Measurements from ENCODE around the gene PDCL3. TPM values are rescaled to one million over a fixed set of nuclear protein-coding genes. Genes with fewer than 3 reads are reported as not detected.

The PDCL3 gene
- total RNA-seq, 2 experiments from 2014 or later: 10.6 to 21.7 TPM

DNA sequence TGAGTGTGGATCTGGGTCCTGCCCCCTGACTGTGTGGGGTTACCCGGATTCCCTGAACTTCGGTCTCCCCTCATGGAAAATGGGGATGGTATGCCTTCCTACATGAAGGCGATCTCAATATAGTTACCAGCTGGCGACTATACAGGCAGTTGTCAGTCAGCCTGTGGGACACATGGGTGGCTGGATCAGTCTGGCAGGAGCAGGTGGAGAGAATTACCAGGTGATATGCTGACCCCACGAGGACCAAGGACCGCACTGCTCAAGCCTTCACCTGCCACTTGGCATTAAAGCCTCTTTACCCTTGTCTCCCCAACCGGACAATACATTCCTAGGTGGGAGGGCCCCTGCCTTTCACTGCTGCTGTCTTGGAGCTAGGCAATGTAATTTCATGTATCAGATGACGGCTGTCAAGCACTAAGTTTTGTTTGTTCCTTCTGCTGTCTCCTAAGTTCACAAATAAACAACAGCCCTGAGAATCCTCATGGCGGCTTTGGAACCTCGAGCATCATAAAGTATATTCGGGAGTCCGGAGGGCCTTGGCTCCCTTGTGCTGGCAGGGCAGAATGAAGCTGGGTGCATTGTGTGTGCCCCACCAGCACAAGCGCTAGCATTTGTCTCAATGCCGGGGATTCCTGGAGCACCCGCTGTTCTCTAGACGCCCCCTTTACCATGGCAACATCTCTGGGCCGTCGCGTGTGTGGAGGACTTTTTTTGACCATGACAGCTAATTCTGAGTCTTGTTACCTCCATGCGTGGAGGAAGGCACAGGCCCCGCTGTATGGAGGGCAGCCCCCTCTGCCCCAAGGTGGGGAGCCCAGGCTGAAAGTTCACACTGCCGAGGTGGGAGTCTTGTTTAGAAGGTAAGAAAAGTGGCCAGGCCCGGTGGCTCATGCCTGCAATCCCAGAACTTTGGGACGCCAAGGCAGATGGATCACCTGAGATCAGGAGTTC is 48.6 kb downstream of the PDCL3 start:
- ChIA-PET CTCF (ENCODE audit: unreplicated experiment) (no interaction called here), POLR2A (no interaction called here)
- no peak for DNase-seq (ENCODE audit: low spot score)
- no peaks in the 10 kb centered on the region for H4K20me1 ChIP-seq (ENCODE audit: insufficient read depth, low read length)
- no peaks in the 10 kb centered on the region for H3K9me2 ChIP-seq (ENCODE audit: insufficient read depth, low read length)
- H3K4me3 ChIP-seq (ENCODE audit: low read depth, low read length, poor library complexity, severe bottlenecking): no peak overlapping the region
- no peaks in the 10 kb centered on the region for H3K4me1 ChIP-seq (ENCODE audit: insufficient read depth, low read length, poor library complexity, severe bottlenecking)
- H3K4me2 ChIP-seq (ENCODE audit: low read length): no peak overlapping the region
- intact Hi-C loops (cut with micrococcal nuclease; ENCODE audit: unreplicated experiment): loop anchor here (5.0 kb wide), 1 partner anchor 541 kb away; the partner anchor contains the start of gene TBC1D8
- H2AFZ ChIP-seq (ENCODE audit: low read length): no peak overlapping the region
- BruUV-seq (replicated peaks): no TSS peak
- H3K36me3 ChIP-seq (ENCODE audit: insufficient read depth, low read length): no peaks in the 10 kb centered on the region
- H3K79me2 ChIP-seq (ENCODE audit: insufficient read depth, low read depth, low read length): no peaks in the 10 kb centered on the region
- no peak overlapping the region for H3K27ac ChIP-seq (ENCODE audit: low read depth, low read length, poor library complexity, severe bottlenecking)
- no peaks in the 10 kb centered on the region for H3K9me3 ChIP-seq (ENCODE audit: low read length)
- TF ChIP-seq, protein P1, sequence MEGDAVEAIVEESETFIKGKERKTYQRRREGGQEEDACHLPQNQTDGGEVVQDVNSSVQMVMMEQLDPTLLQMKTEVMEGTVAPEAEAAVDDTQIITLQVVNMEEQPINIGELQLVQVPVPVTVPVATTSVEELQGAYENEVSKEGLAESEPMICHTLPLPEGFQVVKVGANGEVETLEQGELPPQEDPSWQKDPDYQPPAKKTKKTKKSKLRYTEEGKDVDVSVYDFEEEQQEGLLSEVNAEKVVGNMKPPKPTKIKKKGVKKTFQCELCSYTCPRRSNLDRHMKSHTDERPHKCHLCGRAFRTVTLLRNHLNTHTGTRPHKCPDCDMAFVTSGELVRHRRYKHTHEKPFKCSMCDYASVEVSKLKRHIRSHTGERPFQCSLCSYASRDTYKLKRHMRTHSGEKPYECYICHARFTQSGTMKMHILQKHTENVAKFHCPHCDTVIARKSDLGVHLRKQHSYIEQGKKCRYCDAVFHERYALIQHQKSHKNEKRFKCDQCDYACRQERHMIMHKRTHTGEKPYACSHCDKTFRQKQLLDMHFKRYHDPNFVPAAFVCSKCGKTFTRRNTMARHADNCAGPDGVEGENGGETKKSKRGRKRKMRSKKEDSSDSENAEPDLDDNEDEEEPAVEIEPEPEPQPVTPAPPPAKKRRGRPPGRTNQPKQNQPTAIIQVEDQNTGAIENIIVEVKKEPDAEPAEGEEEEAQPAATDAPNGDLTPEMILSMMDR (conservative IDR thresholded peaks at IDR 0.05; ENCODE audit: low read length): no peak
- TF ChIP-seq EZH2phosphoT487 (IDR thresholded peaks at IDR 0.05; ENCODE audit: borderline replicate concordance, low read depth, low read length): no peak

DNA sequence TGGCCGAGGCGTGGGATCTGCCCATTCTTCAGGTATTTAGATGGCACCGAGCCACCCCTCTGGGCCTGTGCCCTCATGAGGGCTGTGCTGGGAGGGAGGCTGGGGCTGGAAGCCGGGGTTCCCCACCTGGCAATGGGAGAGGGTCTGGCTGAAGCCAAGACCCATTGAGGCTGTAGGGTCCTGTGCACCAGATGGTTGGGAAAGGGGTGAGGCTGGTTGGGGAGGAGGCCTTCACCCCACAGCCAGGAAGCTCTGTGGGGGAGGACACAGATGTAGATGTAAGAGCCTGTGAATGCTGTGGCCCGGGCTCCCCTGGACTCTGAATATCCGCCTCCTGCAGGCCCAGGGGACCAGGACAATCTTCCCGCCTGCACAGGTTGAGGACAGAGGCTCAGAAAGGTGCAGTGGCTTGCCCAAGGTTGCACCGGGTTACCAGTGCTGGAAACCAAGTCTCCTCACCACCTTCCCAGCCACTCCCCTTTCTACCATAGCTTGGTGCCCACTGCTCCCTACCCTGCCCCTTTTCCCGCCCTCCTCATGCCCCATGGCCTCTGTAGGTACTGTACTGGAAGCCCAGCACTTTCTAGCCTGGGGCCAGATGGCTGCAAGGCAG is 49.7 kb downstream of the PDCL3 start:
- intact Hi-C loops (cut with micrococcal nuclease; ENCODE audit: unreplicated experiment): loop anchor here (5.0 kb wide), 1 partner anchor 540 kb away; the partner anchor contains the start of gene TBC1D8
- Histone ChIP-seq H3K4me3 (ENCODE audit: low read depth, low read length, poor library complexity, severe bottlenecking) (no peak overlapping the region), H3K9me2 (ENCODE audit: insufficient read depth, low read length) (no peaks in the 10 kb centered on the region), H3K36me3 (ENCODE audit: insufficient read depth, low read length) (no peaks in the 10 kb centered on the region), H3K9me3 (ENCODE audit: low read length) (no peaks in the 10 kb centered on the region), H3K4me1 (ENCODE audit: insufficient read depth, low read length, poor library complexity, severe bottlenecking) (no peaks in the 10 kb centered on the region), H4K20me1 (ENCODE audit: insufficient read depth, low read length) (no peaks in the 10 kb centered on the region), H2AFZ (ENCODE audit: low read length) (no peak overlapping the region), H3K4me2 (ENCODE audit: low read length) (no peak overlapping the region), H3K79me2 (ENCODE audit: insufficient read depth, low read depth, low read length) (no peaks in the 10 kb centered on the region), H3K27ac (ENCODE audit: low read depth, low read length, poor library complexity, severe bottlenecking) (no peak overlapping the region)
- ChIA-PET CTCF (ENCODE audit: unreplicated experiment) (no interaction called here), POLR2A (no interaction called here)
- no peak for DNase-seq (ENCODE audit: low spot score)
- no TSS peak for BruUV-seq (replicated peaks)
- no peak for TF ChIP-seq EZH2phosphoT487 (IDR thresholded peaks at IDR 0.05; ENCODE audit: borderline replicate concordance, low read depth, low read length)
- TF ChIP-seq, protein P1 (conservative IDR thresholded peaks at IDR 0.05; ENCODE audit: low read length): no peak

All from OCI-LY7 (cell line).